ENCODE results near the gene KDM8. TPM values are rescaled to one million over a fixed set of nuclear protein-coding genes. Genes with fewer than 3 reads are reported as not detected.
"Not testable (repeated sequence)": the region's sequence is repeated elsewhere in the genome, so short reads cannot be mapped to it uniquely, and the experiment has no call there.

KDM8 gene
- total RNA-seq, 4 donors from 2014 or later, result 2.5 to 7.1 (median 3.7) TPM

- no peak for DNase-seq (ENCODE audit: extremely low spot score)
- Histone ChIP-seq H3K27me3 (no peaks in the 10 kb centered on the region), H3K36me3 (peaks cover 8 to 25% (median 14%) of the 10 kb centered on the region in 4 donors), H3K4me1 (peaks cover 11 to 26% (median 16%) of the 10 kb centered on the region in 4 donors), H3K4me3 (no peak overlapping the region), H3K9me3 (no peaks in the 10 kb centered on the region), H3K27ac (replicated peaks in 1 of 4) (peak overlapping the region in 1 of 4 donors; percentile 97)
- no peak for TF ChIP-seq EP300 (IDR thresholded peaks at IDR 0.05)
- no peak for TF ChIP-seq POLR2AphosphoS5 (IDR thresholded peaks at IDR 0.05)
- no peak for TF ChIP-seq CTCF (IDR thresholded peaks at IDR 0.05)
- TF ChIP-seq POLR2A (IDR thresholded peaks at IDR 0.05; ENCODE audit: low read depth), result no peak
- intact Hi-C loops (cut with DNase I), result no loop called here
- WGBS, result 94% methylated on average over 10 of the region's 10 CpGs
Observed at GRCh38 chr16:27205423-27206065, 2.2 kb downstream of the KDM8 start.

- intact Hi-C loops (cut with DNase I); H3K27me3 ChIP-seq; H3K9me3 ChIP-seq; DNase-seq (ENCODE audit: extremely low spot score); H3K4me3 ChIP-seq; H3K27ac ChIP-seq (replicated peaks in 1 of 4): not testable (repeated sequence)
- WGBS, result 95% methylated on average over 10 of the region's 10 CpGs
- Histone ChIP-seq H3K36me3 (peaks cover 17 to 40% (median 27%) of the 10 kb centered on the region in 4 donors), H3K4me1 (peaks cover 11 to 26% (median 16%) of the 10 kb centered on the region in 4 donors)
Observed at GRCh38 chr16:27207121-27207520, 3.8 kb downstream of the KDM8 start.

- intact Hi-C loops (cut with DNase I), result no loop called here
- DNase-seq (ENCODE audit: extremely low spot score), result no peak
- Histone ChIP-seq H3K36me3 (peaks cover 17 to 47% (median 35%) of the 10 kb centered on the region in 4 donors), H3K9me3 (no peaks in the 10 kb centered on the region), H3K4me1 (peaks cover 7 to 18% (median 10%) of the 10 kb centered on the region in 4 donors), H3K27ac (replicated peaks in 1 of 4) (no peak overlapping the region), H3K27me3 (no peaks in the 10 kb centered on the region), H3K4me3 (no peak overlapping the region)
- WGBS, result 96% methylated on average over 7 of the region's 8 CpGs
- TF ChIP-seq EP300 (IDR thresholded peaks at IDR 0.05), result no peak
- TF ChIP-seq POLR2AphosphoS5 (IDR thresholded peaks at IDR 0.05), result no peak
- no peak for TF ChIP-seq POLR2A (IDR thresholded peaks at IDR 0.05; ENCODE audit: low read depth)
- no peak for TF ChIP-seq CTCF (IDR thresholded peaks at IDR 0.05)
Observed at GRCh38 chr16:27208081-27208680, 4.9 kb downstream of the KDM8 start.

- Histone ChIP-seq H3K27ac (replicated peaks in 1 of 4) (no peak overlapping the region), H3K27me3 (no peaks in the 10 kb centered on the region), H3K4me1 (peaks cover 7 to 17% (median 10%) of the 10 kb centered on the region in 4 donors), H3K4me3 (no peak overlapping the region), H3K36me3 (peaks cover 20 to 51% (median 37%) of the 10 kb centered on the region in 4 donors), H3K9me3 (no peaks in the 10 kb centered on the region)
- no peak for TF ChIP-seq CTCF (IDR thresholded peaks at IDR 0.05)
- no peak for TF ChIP-seq POLR2AphosphoS5 (IDR thresholded peaks at IDR 0.05)
- no peak for TF ChIP-seq EP300 (IDR thresholded peaks at IDR 0.05)
- TF ChIP-seq POLR2A (IDR thresholded peaks at IDR 0.05; ENCODE audit: low read depth), result no peak
- intact Hi-C loops (cut with DNase I), result no loop called here
- no peak for DNase-seq (ENCODE audit: extremely low spot score)
- WGBS, result 87% methylated on average over 3 of the region's 3 CpGs
Observed at GRCh38 chr16:27208796-27209195, 5.5 kb downstream of the KDM8 start.

GRCh38 chr16:27209591-27209990 lies 6.3 kb downstream of the KDM8 start:
- Histone ChIP-seq H3K27ac (replicated peaks in 1 of 4) (no peak overlapping the region), H3K4me1 (peaks cover 3 to 10% (median 4%) of the 10 kb centered on the region in 4 donors), H3K9me3 (no peaks in the 10 kb centered on the region), H3K4me3 (no peak overlapping the region), H3K36me3 (peaks cover 23 to 59% (median 41%) of the 10 kb centered on the region in 4 donors), H3K27me3 (no peaks in the 10 kb centered on the region)
- 95% methylated on average over 6 of the region's 8 CpGs for WGBS
- no peak for DNase-seq (ENCODE audit: extremely low spot score)
- intact Hi-C loops (cut with DNase I), result no loop called here
- TF ChIP-seq CTCF (IDR thresholded peaks at IDR 0.05) (no peak), POLR2A (IDR thresholded peaks at IDR 0.05; ENCODE audit: low read depth) (no peak), EP300 (IDR thresholded peaks at IDR 0.05) (no peak), POLR2AphosphoS5 (IDR thresholded peaks at IDR 0.05) (no peak)
